SH-SY5Y (cell line): ENCODE measurements around the gene MYO1A.

Experiments used
- GATA2 ChIP-seq: IDR thresholded peaks from 2 replicates; pipeline ENCODE4 v1.6.1; 2011; ENCODE audit warnings: mild to moderate bottlenecking, low read depth, low read length
- GATA3 ChIP-seq: IDR thresholded peaks from 2 replicates; pipeline ENCODE4 v1.6.1; 2011; ENCODE audit warnings: low read depth, mild to moderate bottlenecking, low read length, moderate library complexity

- TF ChIP-seq GATA3 (no peak), GATA2 (no peak)
Observed at GRCh38 chr12:57012600-57013465, 37.1 kb downstream of the MYO1A start.
